Erythroblast (primary cell): ENCODE measurements around the gene SOCS3.

Source experiments
- GATA1 ChIP-seq: IDR thresholded peaks from 2 replicates; pipeline ENCODE4 v1.6.1; 2011; ENCODE audit warnings: low read depth, mild to moderate bottlenecking, control low read depth, low read length, moderate library complexity
- POLR2A ChIP-seq: IDR thresholded peaks from 2 replicates; pipeline ENCODE4 v1.6.1; 2011; ENCODE audit warnings: mild to moderate bottlenecking, low read length

DNA sequence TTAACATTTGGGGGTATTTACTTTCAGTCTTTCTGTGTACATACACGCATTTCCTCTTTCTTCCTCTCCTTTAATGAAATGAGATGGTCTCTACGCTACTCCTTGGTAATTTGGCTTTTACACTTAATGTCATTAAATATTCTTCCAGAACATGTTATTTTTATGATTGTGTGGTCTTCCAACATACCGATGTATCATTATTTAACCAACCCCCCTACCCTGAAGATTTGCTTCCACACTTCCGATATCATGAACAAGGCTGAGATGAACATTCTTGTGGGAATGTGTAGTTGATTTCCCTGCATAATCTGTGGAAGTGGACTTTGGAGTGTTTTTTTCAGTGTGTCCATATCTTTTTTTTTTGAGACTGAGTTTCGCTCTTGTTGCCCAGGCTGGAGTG is 16.3 kb upstream of the SOCS3 start:
- TF ChIP-seq POLR2A (no peak), GATA1 (no peak)
